KBM-7 (cell line): ENCODE measurements around the gene CCL8.
"Not testable (repeated sequence)": the region's sequence is repeated elsewhere in the genome, so short reads cannot be mapped to it uniquely, and the experiment has no call there.

Experiments
- DNase-seq: peaks from one replicate; pipeline ENCODE4 v3.0.0-alpha.2; 2015
- in situ Hi-C: fragments of 300-500 bp; cut with MboI; formaldehyde crosslinking; loops from 2 replicates; pipeline ENCODE4 v1.14.3; 2020; ENCODE audit warnings: low sequenced_read_pairs, low pct_unique_long_range_greater_than_20kb, mixed read lengths

The CCL8 gene

GRCh38 chr17:34311291-34311690 lies 7.9 kb upstream of the CCL8 start:
- in situ Hi-C loops, result no loop called here
- DNase-seq, result no peak

- no peak for DNase-seq
- in situ Hi-C loops, result no loop called here
These were observed 7.2 kb upstream of the CCL8 start for GRCh38 chr17:34312080-34312479.

- DNase-seq, result no peak
- in situ Hi-C loops, result no loop called here
These were observed 6.1 kb upstream of the CCL8 start for GRCh38 chr17:34313164-34313563.

- no peak for DNase-seq
- in situ Hi-C loops, result no loop called here
These were observed 5.0 kb upstream of the CCL8 start for GRCh38 chr17:34314279-34314678.

GRCh38 chr17:34318474-34318873 lies 761 bp upstream of the CCL8 start:
- in situ Hi-C loops, result no loop called here
- DNase-seq, result peak; percentile 16

- DNase-seq, result no peak
- in situ Hi-C loops, result no loop called here
These were observed 2.7 kb downstream of the CCL8 start for GRCh38 chr17:34321964-34322363.

GRCh38 chr17:34327580-34327979 lies 8.3 kb downstream of the CCL8 start:
- DNase-seq, in situ Hi-C loops: not testable (repeated sequence)

- no peak for DNase-seq
- in situ Hi-C loops, result no loop called here
These were observed 18.5 kb downstream of the CCL8 start for GRCh38 chr17:34337701-34338100.

- no peak for DNase-seq
- in situ Hi-C loops, result no loop called here
These were observed 20.0 kb downstream of the CCL8 start for GRCh38 chr17:34339138-34339770.

GRCh38 chr17:34341916-34342315 lies 22.7 kb downstream of the CCL8 start:
- DNase-seq, result no peak
- in situ Hi-C loops, result no loop called here

GRCh38 chr17:34347063-34347462 lies 27.8 kb downstream of the CCL8 start:
- in situ Hi-C loops, result no loop called here
- no peak for DNase-seq

- in situ Hi-C loops, result no loop called here
- no peak for DNase-seq
These were observed 30.5 kb downstream of the CCL8 start for GRCh38 chr17:34349751-34350150.

GRCh38 chr17:34351096-34351495 lies 31.9 kb downstream of the CCL8 start:
- in situ Hi-C loops, result no loop called here
- DNase-seq, result no peak

- in situ Hi-C loops, result no loop called here
- DNase-seq, result no peak
These were observed 33.0 kb downstream of the CCL8 start for GRCh38 chr17:34352191-34352590.

GRCh38 chr17:34354637-34355036 lies 35.4 kb downstream of the CCL8 start:
- in situ Hi-C loops, result no loop called here
- no peak for DNase-seq

GRCh38 chr17:34356194-34356593 lies 37.0 kb downstream of the CCL8 start, which contains the start of gene CCL13:
Gene CCL13 (plus strand): TSS chr17:34356480. CDS start chr17:34356527, 47 bp downstream.
- no peak for DNase-seq
- in situ Hi-C loops, result no loop called here

GRCh38 chr17:34357398-34357797 lies 38.2 kb downstream of the CCL8 start:
- in situ Hi-C loops, result no loop called here
- DNase-seq, result no peak

GRCh38 chr17:34358631-34359030 lies 39.4 kb downstream of the CCL8 start:
- no peak for DNase-seq
- in situ Hi-C loops, result no loop called here

- DNase-seq, result no peak
- in situ Hi-C loops, result loop anchor here (10.0 kb wide), 1 partner anchor 156 kb away; no protein-coding TSS in a partner anchor
These were observed 41.5 kb downstream of the CCL8 start for GRCh38 chr17:34360601-34361270.

GRCh38 chr17:34361478-34362061 lies 42.3 kb downstream of the CCL8 start:
- in situ Hi-C loops, result loop anchor here (10.0 kb wide), 1 partner anchor 157 kb away; no protein-coding TSS in a partner anchor
- peak; percentile 88 for DNase-seq
